ENCODE data around the gene CHI3L1.

The CHI3L1 gene

GRCh38 chr1:203166192-203166940 is 20.1 kb downstream of the CHI3L1 start:
- Histone ChIP-seq H3K9ac (ENCODE audit: low read depth, low read length) (no peak overlapping the region), H3K4me3 (ENCODE audit: low read length) (no peak overlapping the region), H3K4me2 (ENCODE audit: low read length) (no peak overlapping the region), H3K4me1 (ENCODE audit: control insufficient read depth, insufficient read depth, low read length) (no peaks in the 10 kb centered on the region), H3K27me3 (ENCODE audit: control insufficient read depth, insufficient read depth, low read length) (no peaks in the 10 kb centered on the region), H3K9me3 (replicated peaks; ENCODE audit: low read length) (no peaks in the 10 kb centered on the region), H3K36me3 (ENCODE audit: insufficient read depth, low read length) (no peaks in the 10 kb centered on the region)

GRCh38 chr1:203165800-203166161 is 20.7 kb downstream of the CHI3L1 start:
- no peaks in the 10 kb centered on the region for H3K9me3 ChIP-seq (replicated peaks; ENCODE audit: low read length)
- no peaks in the 10 kb centered on the region for H3K36me3 ChIP-seq (ENCODE audit: insufficient read depth, low read length)
- H3K4me1 ChIP-seq (ENCODE audit: control insufficient read depth, insufficient read depth, low read length) = no peaks in the 10 kb centered on the region
- no peak overlapping the region for H3K4me3 ChIP-seq (ENCODE audit: low read length)
- H3K9ac ChIP-seq (ENCODE audit: low read depth, low read length) = no peak overlapping the region
- no peak overlapping the region for H3K4me2 ChIP-seq (ENCODE audit: low read length)
- H3K27me3 ChIP-seq (ENCODE audit: control insufficient read depth, insufficient read depth, low read length) = no peaks in the 10 kb centered on the region

GRCh38 chr1:203165101-203165799 is 21.3 kb downstream of the CHI3L1 start:
- Histone ChIP-seq H3K27me3 (ENCODE audit: control insufficient read depth, insufficient read depth, low read length) (no peaks in the 10 kb centered on the region), H3K36me3 (ENCODE audit: insufficient read depth, low read length) (no peaks in the 10 kb centered on the region), H3K4me1 (ENCODE audit: control insufficient read depth, insufficient read depth, low read length) (no peaks in the 10 kb centered on the region), H3K4me2 (ENCODE audit: low read length) (no peak overlapping the region), H3K9me3 (replicated peaks; ENCODE audit: low read length) (no peaks in the 10 kb centered on the region), H3K9ac (ENCODE audit: low read depth, low read length) (no peak overlapping the region), H3K4me3 (ENCODE audit: low read length) (no peak overlapping the region)

GRCh38 chr1:203163891-203164635 is 22.4 kb downstream of the CHI3L1 start:
- H3K9ac ChIP-seq (ENCODE audit: low read depth, low read length) = no peak overlapping the region
- no peaks in the 10 kb centered on the region for H3K27me3 ChIP-seq (ENCODE audit: control insufficient read depth, insufficient read depth, low read length)
- H3K9me3 ChIP-seq (replicated peaks; ENCODE audit: low read length) = no peaks in the 10 kb centered on the region
- H3K4me3 ChIP-seq (ENCODE audit: low read length) = no peak overlapping the region
- H3K4me1 ChIP-seq (ENCODE audit: control insufficient read depth, insufficient read depth, low read length) = no peaks in the 10 kb centered on the region
- H3K36me3 ChIP-seq (ENCODE audit: insufficient read depth, low read length) = no peaks in the 10 kb centered on the region
- H3K4me2 ChIP-seq (ENCODE audit: low read length) = no peak overlapping the region

- Histone ChIP-seq H3K4me3 (ENCODE audit: low read length) (no peak overlapping the region), H3K27me3 (ENCODE audit: control insufficient read depth, insufficient read depth, low read length) (no peaks in the 10 kb centered on the region), H3K9ac (ENCODE audit: low read depth, low read length) (no peak overlapping the region), H3K9me3 (replicated peaks; ENCODE audit: low read length) (no peaks in the 10 kb centered on the region), H3K36me3 (ENCODE audit: insufficient read depth, low read length) (no peaks in the 10 kb centered on the region), H3K4me1 (ENCODE audit: control insufficient read depth, insufficient read depth, low read length) (no peaks in the 10 kb centered on the region), H3K4me2 (ENCODE audit: low read length) (no peak overlapping the region)
Observed at GRCh38 chr1:203162403-203162802, 24.1 kb downstream of the CHI3L1 start.

- no peak overlapping the region for H3K4me3 ChIP-seq (ENCODE audit: low read length)
- no peak overlapping the region for H3K9ac ChIP-seq (ENCODE audit: low read depth, low read length)
Observed at GRCh38 chr1:203161703-203162102, 24.8 kb downstream of the CHI3L1 start.

GRCh38 chr1:203161175-203161574 is 25.3 kb downstream of the CHI3L1 start:
- no peaks in the 10 kb centered on the region for H3K27me3 ChIP-seq (ENCODE audit: control insufficient read depth, insufficient read depth, low read length)
- H3K9ac ChIP-seq (ENCODE audit: low read depth, low read length) = no peak overlapping the region
- H3K36me3 ChIP-seq (ENCODE audit: insufficient read depth, low read length) = no peaks in the 10 kb centered on the region
- H3K4me2 ChIP-seq (ENCODE audit: low read length) = no peak overlapping the region
- H3K9me3 ChIP-seq (replicated peaks; ENCODE audit: low read length) = no peaks in the 10 kb centered on the region
- no peaks in the 10 kb centered on the region for H3K4me1 ChIP-seq (ENCODE audit: control insufficient read depth, insufficient read depth, low read length)
- no peak overlapping the region for H3K4me3 ChIP-seq (ENCODE audit: low read length)

More at GRCh38 chr1:203161703-203162102, 24.8 kb downstream of the CHI3L1 start:
- no peaks in the 10 kb centered on the region for H3K36me3 ChIP-seq (ENCODE audit: insufficient read depth, low read length)
- H3K9me3 ChIP-seq (replicated peaks; ENCODE audit: low read length) = no peaks in the 10 kb centered on the region
- no peak overlapping the region for H3K4me2 ChIP-seq (ENCODE audit: low read length)
- H3K4me1 ChIP-seq (ENCODE audit: control insufficient read depth, insufficient read depth, low read length) = no peaks in the 10 kb centered on the region
- H3K27me3 ChIP-seq (ENCODE audit: control insufficient read depth, insufficient read depth, low read length) = no peaks in the 10 kb centered on the region

- Histone ChIP-seq H3K36me3 (ENCODE audit: insufficient read depth, low read length) (no peaks in the 10 kb centered on the region), H3K4me3 (ENCODE audit: low read length) (no peak overlapping the region), H3K4me2 (ENCODE audit: low read length) (no peak overlapping the region), H3K9ac (ENCODE audit: low read depth, low read length) (no peak overlapping the region), H3K27me3 (ENCODE audit: control insufficient read depth, insufficient read depth, low read length) (no peaks in the 10 kb centered on the region), H3K9me3 (replicated peaks; ENCODE audit: low read length) (no peaks in the 10 kb centered on the region), H3K4me1 (ENCODE audit: control insufficient read depth, insufficient read depth, low read length) (no peaks in the 10 kb centered on the region)
Observed at GRCh38 chr1:203159844-203160243, 26.7 kb downstream of the CHI3L1 start.

- Histone ChIP-seq H3K9ac (ENCODE audit: low read depth, low read length) (no peak overlapping the region), H3K4me1 (ENCODE audit: control insufficient read depth, insufficient read depth, low read length) (peaks cover 7% of the 10 kb centered on the region), H3K4me3 (ENCODE audit: low read length) (no peak overlapping the region), H3K4me2 (ENCODE audit: low read length) (no peak overlapping the region), H3K9me3 (replicated peaks; ENCODE audit: low read length) (no peaks in the 10 kb centered on the region), H3K27me3 (ENCODE audit: control insufficient read depth, insufficient read depth, low read length) (no peaks in the 10 kb centered on the region), H3K36me3 (ENCODE audit: insufficient read depth, low read length) (no peaks in the 10 kb centered on the region)
Observed at GRCh38 chr1:203158960-203159665, 27.4 kb downstream of the CHI3L1 start.

- H3K36me3 ChIP-seq (ENCODE audit: insufficient read depth, low read length) = no peaks in the 10 kb centered on the region
- no peak overlapping the region for H3K9ac ChIP-seq (ENCODE audit: low read depth, low read length)
- no peaks in the 10 kb centered on the region for H3K9me3 ChIP-seq (replicated peaks; ENCODE audit: low read length)
- no peaks in the 10 kb centered on the region for H3K27me3 ChIP-seq (ENCODE audit: control insufficient read depth, insufficient read depth, low read length)
- H3K4me3 ChIP-seq (ENCODE audit: low read length) = no peak overlapping the region
- H3K4me2 ChIP-seq (ENCODE audit: low read length) = no peak overlapping the region
- H3K4me1 ChIP-seq (ENCODE audit: control insufficient read depth, insufficient read depth, low read length) = peaks cover 14% of the 10 kb centered on the region
Observed at GRCh38 chr1:203158423-203158822, 28.1 kb downstream of the CHI3L1 start.

- Histone ChIP-seq H3K4me1 (ENCODE audit: control insufficient read depth, insufficient read depth, low read length) (peaks cover 29% of the 10 kb centered on the region), H3K27me3 (ENCODE audit: control insufficient read depth, insufficient read depth, low read length) (no peaks in the 10 kb centered on the region)
Observed at GRCh38 chr1:203156280-203156679, 30.2 kb downstream of the CHI3L1 start.

More at GRCh38 chr1:203156280-203156679, 30.2 kb downstream of the CHI3L1 start:
- H3K4me2 ChIP-seq (ENCODE audit: low read length) = no peak overlapping the region
- no peaks in the 10 kb centered on the region for H3K9me3 ChIP-seq (replicated peaks; ENCODE audit: low read length)
- H3K4me3 ChIP-seq (ENCODE audit: low read length) = no peak overlapping the region
- H3K36me3 ChIP-seq (ENCODE audit: insufficient read depth, low read length) = no peaks in the 10 kb centered on the region
- H3K9ac ChIP-seq (ENCODE audit: low read depth, low read length) = no peak overlapping the region

Data from skeletal muscle satellite cell (primary cell).